ENCODE results near the gene USH1C.

Gene USH1C

DNA sequence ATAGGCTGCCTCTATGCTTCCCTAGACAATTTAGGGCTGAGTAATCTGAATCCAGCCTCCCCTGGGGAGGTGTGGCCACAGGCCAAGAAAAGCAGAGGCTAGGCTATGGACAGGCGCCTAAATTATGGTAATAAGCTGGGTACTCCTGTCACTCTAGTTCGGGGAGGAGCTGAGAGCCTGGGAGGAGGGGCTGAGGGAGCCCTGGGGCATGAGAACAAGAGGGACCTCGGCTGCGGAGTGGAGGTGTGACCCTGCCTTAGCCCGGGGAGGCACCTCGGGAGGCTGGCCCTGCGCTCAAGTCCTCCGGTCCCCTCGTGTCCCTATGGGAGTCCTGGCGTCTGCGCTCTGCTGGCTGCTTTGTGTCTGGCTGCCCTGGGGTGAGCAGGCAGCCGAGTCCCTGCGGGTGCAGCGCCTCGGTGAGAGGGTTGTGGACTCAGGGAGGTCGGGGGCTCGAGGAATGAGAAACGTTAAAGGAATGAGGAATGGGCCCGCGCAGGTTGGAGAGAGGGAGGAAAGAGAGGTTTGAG, 2.9 kb upstream of the USH1C start, which contains the start of gene OTOG:
OTOG (plus strand) TSS at position 209 of the 527 bp plus-strand sequence; CDS start at position 323, 114 bp downstream.
- no peak for DNase-seq

- DNase-seq = no peak
Observed at GRCh38 chr11:17546240-17546639, 2.0 kb upstream of the USH1C start.

GRCh38 chr11:17543574-17544180, 539 bp downstream of the USH1C start:
- no peak for DNase-seq

- no peak for DNase-seq
Observed at GRCh38 chr11:17543041-17543440, 1.2 kb downstream of the USH1C start.

DNA sequence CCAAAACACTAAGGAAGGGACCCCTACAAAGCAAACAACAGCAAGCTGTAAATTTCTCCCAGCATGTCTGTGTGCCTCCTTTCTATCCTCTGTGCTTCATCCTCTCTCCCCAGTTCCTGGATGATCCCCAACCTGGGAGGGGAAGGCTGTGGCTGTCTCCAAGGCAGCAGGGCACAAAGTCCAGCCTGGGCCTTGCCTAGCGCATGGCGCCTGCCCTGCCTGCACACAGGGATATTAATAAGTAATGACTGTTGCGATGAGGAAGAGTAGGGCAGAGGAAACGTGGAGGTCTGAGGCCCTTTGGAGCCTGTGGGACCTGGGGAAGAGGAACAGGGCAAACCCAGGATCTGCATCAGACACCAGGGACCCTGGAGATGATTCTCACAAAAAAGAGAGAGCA, 2.0 kb downstream of the USH1C start:
- DNase-seq = no peak

- no peak for DNase-seq
Observed at GRCh38 chr11:17541330-17541885, 2.8 kb downstream of the USH1C start.

- no peak for DNase-seq
Observed at GRCh38 chr11:17540807-17541206, 3.4 kb downstream of the USH1C start.

- DNase-seq = no peak
Observed at GRCh38 chr11:17538731-17539130, 5.5 kb downstream of the USH1C start.

- no peak for DNase-seq
Observed at GRCh38 chr11:17538054-17538453, 6.2 kb downstream of the USH1C start.

- no peak for DNase-seq
Observed at GRCh38 chr11:17537261-17537660, 7.0 kb downstream of the USH1C start.

DNA sequence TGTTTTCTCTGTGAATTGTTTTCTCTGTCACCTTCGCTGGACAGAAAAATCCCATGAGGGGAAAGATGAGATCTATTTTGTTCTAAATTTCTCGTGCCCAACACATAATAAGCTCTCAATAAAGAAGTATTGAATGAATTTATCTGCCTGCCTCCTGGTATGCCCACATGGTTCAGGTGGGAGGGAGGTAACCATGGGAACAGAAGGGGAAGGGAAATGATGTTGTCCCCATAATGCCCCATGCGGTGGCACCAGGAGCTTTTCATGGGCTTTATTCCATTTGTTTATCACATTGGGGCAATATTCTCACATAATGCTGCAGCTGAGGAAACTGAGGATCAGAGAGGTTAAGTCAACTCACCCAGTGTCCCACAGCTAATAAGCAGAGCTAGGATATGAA, 8.7 kb downstream of the USH1C start:
- DNase-seq = no peak

- no peak for DNase-seq
Observed at GRCh38 chr11:17533778-17534415, 10.3 kb downstream of the USH1C start.

- DNase-seq = no peak
Observed at GRCh38 chr11:17533341-17533740, 10.9 kb downstream of the USH1C start.

GRCh38 chr11:17532784-17533183, 11.4 kb downstream of the USH1C start:
- DNase-seq = no peak

- DNase-seq = no peak
Observed at GRCh38 chr11:17531636-17532113, 12.5 kb downstream of the USH1C start.

GRCh38 chr11:17531071-17531600, 13.1 kb downstream of the USH1C start:
- DNase-seq = no peak

- DNase-seq = no peak
Observed at GRCh38 chr11:17529844-17530185, 14.4 kb downstream of the USH1C start.

- no peak for DNase-seq
Observed at GRCh38 chr11:17528906-17529843, 15.0 kb downstream of the USH1C start.

DNA sequence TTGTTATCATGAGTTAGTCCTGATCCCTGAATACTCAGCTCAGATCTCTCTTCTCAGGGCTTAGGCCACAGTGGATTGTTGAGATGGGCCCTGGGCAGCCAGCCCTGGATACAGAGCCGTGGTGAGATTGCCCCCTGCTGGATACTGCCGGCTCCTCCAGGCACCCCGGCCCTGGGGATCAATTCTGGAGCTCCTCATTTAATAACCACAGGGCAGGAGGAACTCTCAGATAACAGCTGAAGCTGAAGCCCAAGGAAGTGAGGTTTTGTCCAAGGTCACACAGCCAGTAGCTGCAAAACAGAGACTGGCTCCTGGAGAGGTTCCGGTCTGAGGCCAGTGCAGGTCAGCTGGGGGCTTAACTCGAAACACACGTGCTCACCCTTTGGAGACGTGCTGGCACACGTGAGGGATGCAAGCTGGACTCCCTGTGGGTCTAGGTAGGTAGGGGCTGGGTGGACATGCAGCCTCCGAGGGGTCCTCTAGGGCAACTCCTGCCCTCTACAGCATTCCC, 16.0 kb downstream of the USH1C start:
- DNase-seq = peak; percentile 51 to 78 (median 68)

- DNase-seq = no peak
Observed at GRCh38 chr11:17527628-17527995, 16.6 kb downstream of the USH1C start.

- DNase-seq = no peak
Observed at GRCh38 chr11:17526931-17527627, 17.1 kb downstream of the USH1C start.

DNA sequence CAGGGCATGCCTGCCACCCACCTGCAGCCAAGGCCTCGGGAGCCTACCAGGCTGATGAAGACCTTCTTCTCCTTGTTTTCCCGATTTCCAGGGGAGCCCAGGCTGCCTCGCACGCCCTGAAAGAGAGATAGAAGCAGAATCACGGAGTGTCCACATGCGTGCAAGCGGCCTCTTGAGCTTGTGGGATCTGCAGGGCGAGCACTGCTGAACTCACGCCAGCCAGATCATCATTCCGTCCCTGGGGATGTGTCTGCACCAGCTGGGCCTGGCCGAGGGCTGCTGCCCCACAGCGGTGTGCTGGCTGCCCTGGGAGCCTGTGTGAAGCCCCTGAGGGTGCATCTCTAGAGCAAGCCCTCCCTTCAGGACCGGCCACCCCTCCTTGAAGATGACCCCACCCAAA, 17.9 kb downstream of the USH1C start:
- no peak for DNase-seq

All from suppressor macrophage (primary cell).